ENCODE data around the gene RAD51D. TPM values are rescaled to one million over a fixed set of nuclear protein-coding genes. Genes with fewer than 3 reads are reported as not detected.
A peak's percentile ranks its signal among the peaks of the same experiment; 100 is the strongest.
"Not testable (repeated sequence)": the region's sequence is repeated elsewhere in the genome, so short reads cannot be mapped to it uniquely, and the experiment has no call there.

Gene RAD51D
- total and polyA plus RNA-seq, 11 donors: 2.1 to 9.2 (median 5.0) TPM

DNA sequence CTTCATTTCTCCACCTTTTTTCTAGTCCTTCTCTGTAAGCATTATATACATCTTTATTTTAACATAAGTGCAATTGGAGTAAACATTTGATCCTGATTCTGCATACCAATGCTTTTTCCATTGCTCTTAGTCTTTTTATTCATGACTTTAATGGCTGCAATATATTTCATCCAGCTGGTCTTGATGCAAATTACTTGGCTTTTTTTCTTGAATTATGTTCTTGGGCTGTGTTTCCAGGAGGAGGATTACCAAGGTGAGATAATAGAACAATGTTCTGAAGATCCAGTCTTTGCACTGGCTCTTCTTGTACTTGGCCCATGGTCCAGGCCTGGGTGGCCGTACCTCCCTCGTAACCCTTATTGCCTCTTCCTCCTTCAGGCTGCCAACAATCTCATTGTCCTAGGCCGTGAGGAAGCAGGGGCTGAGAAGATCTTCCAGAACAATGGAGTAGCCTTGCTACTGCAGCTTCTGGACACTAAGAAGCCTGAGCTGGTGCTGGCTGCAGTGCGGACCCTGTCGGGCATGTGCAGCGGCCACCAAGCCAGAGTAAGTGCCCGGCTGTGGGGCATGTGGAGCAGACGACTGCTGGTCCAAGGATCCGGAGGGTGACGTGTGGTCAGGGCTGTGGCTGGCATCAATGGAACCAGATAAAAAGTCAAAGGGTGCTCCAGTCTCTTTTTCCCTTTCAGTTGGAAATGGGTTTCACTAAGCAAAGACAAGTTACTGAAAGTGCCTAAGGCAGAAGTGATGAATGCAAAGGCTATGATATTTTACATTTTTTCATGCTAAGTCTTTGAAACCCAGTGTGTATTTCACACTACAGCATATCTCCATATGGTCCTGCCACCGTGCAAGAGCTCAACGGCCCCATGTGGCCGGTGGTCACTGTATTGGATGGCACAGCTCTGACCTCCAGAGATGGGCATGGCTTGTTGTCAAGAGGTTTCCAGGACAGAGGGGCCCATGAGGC lies 34.8 kb upstream of the RAD51D start:
- intact Hi-C loops (cut with DNase I): loop anchor here in 1 of 10 donors (10.0 kb wide), 1 partner anchor 60 kb away; no protein-coding TSS in a partner anchor
- 83 to 89% (median 86%) methylated on average over 13 of the region's 13 CpGs for WGBS, 4 donors
- no peak overlapping the region for H3K27ac ChIP-seq
- no peaks in the 10 kb centered on the region for H3K9me3 ChIP-seq
- no peaks in the 10 kb centered on the region for H3K27me3 ChIP-seq
- DNase-seq: no peak
- H3K4me1 ChIP-seq: peaks cover 0 to 19% (median 3%) of the 10 kb centered on the region in 12 donors
- no peak overlapping the region for H3K4me3 ChIP-seq
- TF ChIP-seq POLR2A (IDR thresholded peaks at IDR 0.05): no peak
- TF ChIP-seq CTCF (IDR thresholded peaks at IDR 0.05): no peak
- H3K36me3 ChIP-seq: peaks cover 0 to 83% (median 15%) of the 10 kb centered on the region in 9 donors
- ATAC-seq: no peak

DNA sequence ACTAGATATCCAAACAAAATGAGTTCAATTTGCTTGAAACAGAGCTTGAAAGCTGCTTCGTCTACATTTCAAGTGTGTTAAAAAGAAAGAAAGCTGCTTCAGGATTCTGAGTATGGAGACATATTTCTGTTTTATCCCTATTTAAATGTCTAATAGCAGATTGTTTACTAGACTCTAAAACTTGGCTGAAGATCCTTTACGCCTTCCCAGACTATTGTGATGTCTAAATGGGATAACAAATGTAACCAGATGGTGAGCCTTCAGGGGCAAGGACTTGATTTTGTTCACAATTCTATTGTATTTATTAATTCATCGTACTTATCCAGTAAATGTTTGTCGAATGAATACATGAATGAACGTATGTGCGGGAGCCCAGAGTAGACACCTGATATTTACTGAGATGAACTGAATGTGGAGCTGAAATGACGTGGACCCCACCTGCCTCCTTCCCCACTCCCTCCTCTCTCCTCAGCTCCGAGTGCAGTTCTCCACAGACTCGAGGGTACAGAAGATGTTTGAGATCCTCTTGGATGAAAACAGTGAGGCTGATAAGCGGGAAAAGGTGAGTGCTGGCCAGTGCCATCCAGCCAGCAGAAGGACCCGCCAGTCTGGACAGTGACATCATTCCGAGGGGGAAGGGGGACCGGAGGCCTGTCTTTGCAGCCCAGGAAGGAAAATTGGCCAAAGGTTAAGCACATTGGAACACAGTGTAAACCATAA lies 32.9 kb upstream of the RAD51D start:
- TF ChIP-seq POLR2A (IDR thresholded peaks at IDR 0.05) (no peak), CTCF (IDR thresholded peaks at IDR 0.05) (no peak)
- no peak for ATAC-seq
- Histone ChIP-seq H3K36me3 (peaks cover 0 to 64% (median 0%) of the 10 kb centered on the region in 9 donors), H3K27ac (no peak overlapping the region), H3K4me3 (no peak overlapping the region), H3K27me3 (no peaks in the 10 kb centered on the region), H3K9me3 (no peaks in the 10 kb centered on the region), H3K4me1 (peaks cover 0 to 34% (median 6%) of the 10 kb centered on the region in 12 donors)
- DNase-seq: no peak
- intact Hi-C loops (cut with DNase I): loop anchor here in 1 of 10 donors (10.0 kb wide), 1 partner anchor 62 kb away; no protein-coding TSS in a partner anchor
- WGBS, 4 donors: 59 to 64% (median 60%) methylated on average over 13 of the region's 13 CpGs

- H3K4me3 ChIP-seq, H3K9me3 ChIP-seq, H3K27ac ChIP-seq, DNase-seq, H3K27me3 ChIP-seq, ATAC-seq: not testable (repeated sequence)
- H3K4me1 ChIP-seq: peaks cover 0 to 40% (median 8%) of the 10 kb centered on the region in 12 donors
- intact Hi-C loops (cut with DNase I): loop anchor here in 1 of 10 donors (10.0 kb wide), 1 partner anchor 64 kb away; no protein-coding TSS in a partner anchor
- H3K36me3 ChIP-seq: peaks cover 0 to 49% (median 0%) of the 10 kb centered on the region in 9 donors
- 90 to 93% (median 92%) methylated on average over 25 to 29 of the region's 29 CpGs for WGBS, 4 donors
Measured at GRCh38 chr17:35151080-35151479, 31.4 kb upstream of the RAD51D start.

DNA sequence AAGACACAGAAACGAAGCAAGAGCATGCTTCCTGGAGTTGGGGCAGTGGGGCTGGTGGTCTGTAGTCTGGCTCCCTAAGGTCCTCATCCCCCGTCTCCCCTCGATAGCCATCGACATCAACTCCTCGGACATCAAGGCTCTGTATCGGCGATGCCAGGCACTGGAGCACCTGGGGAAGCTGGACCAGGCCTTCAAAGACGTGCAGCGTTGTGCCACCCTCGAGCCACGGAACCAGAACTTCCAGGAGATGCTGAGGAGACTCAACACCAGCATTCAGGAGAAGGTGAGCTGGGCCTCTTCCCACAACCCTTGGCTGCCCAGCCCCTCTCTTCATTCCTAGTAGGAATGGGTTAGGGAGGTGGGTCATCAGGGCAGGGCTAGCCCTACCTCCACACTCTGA lies 30.3 kb upstream of the RAD51D start:
- ATAC-seq: no peak
- WGBS, 4 donors: 84 to 91% (median 91%) methylated on average over 11 of the region's 11 CpGs
- intact Hi-C loops (cut with DNase I): loop anchor here in 3 of 10 donors (10.0 kb wide), 2 partner anchors 65 to 385 kb away; partner anchors contain the start of gene SLFN12L (in 2 of the 3)
- no peaks in the 10 kb centered on the region for H3K27me3 ChIP-seq
- H3K9me3 ChIP-seq: no peaks in the 10 kb centered on the region
- no peak for DNase-seq
- H3K27ac ChIP-seq: peak overlapping the region in 1 of 12 donors; percentile 32
- TF ChIP-seq CTCF (IDR thresholded peaks at IDR 0.05) (no peak), POLR2A (IDR thresholded peaks at IDR 0.05) (no peak)
- peaks cover 0 to 44% (median 8%) of the 10 kb centered on the region in 12 donors for H3K4me1 ChIP-seq
- peak overlapping the region in 1 of 12 donors; percentile 61 for H3K4me3 ChIP-seq
- H3K36me3 ChIP-seq: peaks cover 0 to 38% (median 0%) of the 10 kb centered on the region in 9 donors

All from heart left ventricle (tissue), 16 donors.